GM18508 (cell line): ENCODE results near the gene USHBP1.
"Not testable (repeated sequence)": the region's sequence is repeated elsewhere in the genome, so short reads cannot be mapped to it uniquely, and the experiment has no call there.

Source experiments
- ATAC-seq: cut with Tn5 transposase; IDR thresholded peaks from one replicate; pipeline ENCODE4 v1.9.1; 2021; ENCODE audit warnings: moderate number of reproducible peaks; ENCODE audit not compliant: insufficient read depth, unreplicated experiment

The USHBP1 gene

GRCh38 chr19:17296976-17297375, 32.4 kb upstream of the USHBP1 start:
- no peak for ATAC-seq

DNA sequence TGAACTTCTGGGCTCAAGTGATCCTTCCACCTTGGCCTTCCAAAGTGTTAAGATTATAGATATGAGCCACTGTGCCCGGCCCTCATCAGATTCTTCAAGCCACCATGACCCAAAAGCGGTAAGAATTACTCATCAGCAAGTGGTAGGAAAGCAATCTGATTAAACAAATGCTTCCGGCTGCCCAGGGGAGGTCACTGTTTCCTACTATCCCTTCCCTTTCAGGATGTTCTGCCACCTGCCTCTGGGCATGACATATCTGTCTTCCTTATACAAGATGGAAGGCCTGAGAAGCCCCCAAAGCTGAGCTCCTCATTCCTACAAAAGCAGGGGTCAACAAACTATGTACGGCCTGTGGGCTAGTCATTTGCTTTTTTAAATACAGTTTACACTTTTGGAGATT, 31.7 kb upstream of the USHBP1 start:
- no peak for ATAC-seq

DNA sequence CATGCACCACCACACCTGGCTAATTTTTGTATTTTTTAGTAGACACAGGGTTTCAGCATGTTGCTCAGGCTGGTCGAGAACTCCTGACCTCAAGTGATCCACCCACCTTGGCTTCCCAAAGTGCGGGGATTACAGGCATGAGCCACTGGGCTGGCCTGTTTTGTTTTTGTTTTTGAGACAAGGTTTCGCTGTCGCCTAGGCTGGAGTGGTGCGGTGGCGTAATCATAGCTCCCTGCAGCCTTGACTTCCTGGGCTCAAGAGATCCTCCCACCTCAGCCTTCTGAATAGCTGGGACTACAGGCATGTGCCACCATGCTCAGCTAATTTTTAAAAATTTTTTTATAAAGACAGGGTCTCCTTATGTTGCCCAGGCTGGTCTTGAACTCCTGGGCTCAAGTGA, 31.0 kb upstream of the USHBP1 start:
- not testable (repeated sequence) for ATAC-seq

- no peak for ATAC-seq
Measured at GRCh38 chr19:17294051-17294891, 29.7 kb upstream of the USHBP1 start.

GRCh38 chr19:17293605-17294004, 29.1 kb upstream of the USHBP1 start:
- ATAC-seq, result no peak

DNA sequence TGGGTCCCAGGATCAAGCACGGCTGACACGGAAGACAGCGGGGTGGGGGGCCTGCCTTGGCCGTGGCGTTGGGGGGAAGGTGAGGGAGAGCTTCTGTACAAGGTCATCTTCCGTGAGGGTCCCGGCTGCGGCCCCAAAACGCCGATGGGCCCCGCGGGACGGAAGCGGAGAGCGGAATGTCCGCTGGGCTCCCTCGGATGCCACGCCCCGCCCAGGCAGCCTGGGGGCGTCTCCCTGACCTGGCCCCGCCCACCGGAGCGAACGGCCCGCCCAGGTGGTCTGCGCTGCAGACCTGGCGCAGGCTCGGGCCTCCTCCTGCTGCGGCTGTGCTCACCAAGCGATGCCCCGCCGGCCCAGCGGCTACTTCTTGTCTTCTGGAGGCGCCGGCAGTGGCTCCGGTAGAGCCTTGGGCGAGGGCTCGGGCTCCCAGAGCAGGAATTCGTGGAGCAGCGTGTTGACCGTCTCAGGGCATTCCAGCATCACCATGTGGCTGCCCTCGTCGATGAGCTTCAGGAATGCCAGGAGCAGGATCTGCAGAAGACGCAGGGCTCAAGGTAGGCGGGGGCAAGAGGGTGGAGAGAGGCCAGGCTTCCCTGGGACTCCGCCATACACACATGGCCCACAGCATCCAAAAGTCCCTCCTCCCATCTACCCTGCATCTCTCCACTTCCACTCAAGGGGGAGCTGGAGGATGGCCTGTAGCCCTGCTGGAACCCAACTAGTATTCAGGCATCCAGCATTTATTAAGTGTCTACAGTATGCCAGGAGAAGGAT, 27.9 kb upstream of the USHBP1 start:
- no peak for ATAC-seq

DNA sequence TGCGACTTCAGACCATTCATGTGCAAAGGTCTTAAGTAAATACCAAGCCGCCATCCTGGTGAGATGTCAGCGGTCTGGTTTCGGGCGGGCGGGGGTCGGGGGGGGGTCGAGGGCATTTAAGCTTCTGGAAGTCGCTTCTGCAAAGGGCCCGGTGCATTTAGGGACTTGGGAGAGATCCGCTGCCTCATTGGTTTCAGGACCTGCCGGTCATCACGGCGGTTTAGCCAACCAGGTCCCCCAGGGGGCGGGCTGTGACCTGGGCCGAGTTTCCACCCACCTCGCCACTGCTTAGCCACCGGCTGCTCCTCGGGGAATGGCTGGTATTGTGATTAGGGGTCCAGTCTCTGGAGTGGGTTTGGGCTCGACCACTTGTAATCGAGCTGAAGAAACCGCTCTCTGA, 24.9 kb upstream of the USHBP1 start:
- ATAC-seq, result no peak

GRCh38 chr19:17286752-17287151, 22.2 kb upstream of the USHBP1 start:
- no peak for ATAC-seq

GRCh38 chr19:17286263-17286662, 21.7 kb upstream of the USHBP1 start:
- no peak for ATAC-seq

GRCh38 chr19:17285415-17286135, 21.0 kb upstream of the USHBP1 start:
- no peak for ATAC-seq

DNA sequence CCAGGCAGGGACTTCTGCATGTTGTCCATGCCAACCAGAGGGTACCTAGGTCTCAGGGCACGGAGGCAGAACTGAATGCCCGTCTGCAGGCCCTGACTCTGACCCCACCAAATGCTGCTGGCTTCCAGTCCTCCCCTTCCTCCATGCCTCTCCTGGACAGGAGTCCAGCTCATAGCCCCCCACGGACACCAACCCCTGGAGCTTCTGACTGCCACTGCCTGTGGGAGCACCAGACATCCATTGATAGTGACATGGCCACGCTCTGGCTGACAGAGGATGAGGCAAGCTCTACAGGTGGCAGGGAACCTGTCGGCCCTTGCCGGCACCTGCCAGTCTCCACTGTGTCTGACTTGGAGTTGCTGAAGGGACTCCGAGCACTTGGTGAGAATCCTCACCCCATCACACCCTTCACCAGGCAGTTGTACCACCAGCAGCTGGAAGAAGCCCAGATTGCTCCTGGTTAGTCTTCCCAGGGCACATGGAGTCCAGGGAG, 19.0 kb upstream of the USHBP1 start:
- ATAC-seq, result no peak

- ATAC-seq, result no peak
Measured at GRCh38 chr19:17282488-17283125, 18.1 kb upstream of the USHBP1 start.

GRCh38 chr19:17281391-17282304, 17.1 kb upstream of the USHBP1 start, which contains the start of gene ANKLE1:
Gene ANKLE1 (plus strand): TSS chr19:17281901. CDS start chr19:17281921, 20 bp downstream.
- ATAC-seq, result no peak

- no peak for ATAC-seq
Measured at GRCh38 chr19:17279436-17279835, 14.9 kb upstream of the USHBP1 start.

- no peak for ATAC-seq
Measured at GRCh38 chr19:17275441-17276175, 11.1 kb upstream of the USHBP1 start.

DNA sequence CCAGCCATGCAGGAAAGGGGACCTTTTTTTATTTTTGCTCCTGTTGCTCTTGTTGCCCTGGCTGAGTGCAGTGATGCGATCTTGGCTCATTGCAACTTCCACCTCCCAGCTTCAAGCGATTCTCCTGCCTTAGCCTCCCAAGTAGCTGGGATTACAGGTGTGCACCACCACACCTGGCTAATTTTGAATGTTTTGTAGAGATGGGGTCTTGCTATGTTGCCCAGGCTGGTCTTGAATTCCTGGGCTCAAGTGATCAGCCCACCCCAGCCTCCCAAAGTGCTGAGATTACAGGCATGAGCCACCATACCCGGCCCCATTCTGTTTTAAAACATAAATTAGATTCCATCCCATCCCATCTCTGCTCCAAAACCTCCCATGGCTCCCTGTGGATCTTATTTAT, 10.3 kb upstream of the USHBP1 start:
- ATAC-seq, result not testable (repeated sequence)

- ATAC-seq, result no peak
Measured at GRCh38 chr19:17268754-17269153, 4.2 kb upstream of the USHBP1 start.

GRCh38 chr19:17266975-17267788, 2.6 kb upstream of the USHBP1 start, which contains the start of gene BABAM1:
Gene BABAM1 (plus strand): TSS chr19:17267443. CDS start chr19:17268807, 1,364 bp downstream.
- ATAC-seq, result peak; percentile 75
